Naive thymus-derived CD4-positive, alpha-beta T cell (primary cell): ENCODE data around the gene ATRX. TPM values are rescaled to one million over a fixed set of nuclear protein-coding genes. Genes with fewer than 3 reads are reported as not detected.

Source experiments
- ATAC-seq: fragments of 150-1000 bp; cut with Tn5 transposase; 2 replicates; pipeline ENCODE4 v1.10.0; 2021; ENCODE audit warnings: mild to moderate bottlenecking, moderate library complexity
- CTCF ChIA-PET: fragments of 350-600 bp; sonication (Branson Sonifier 250); formaldehyde crosslinking; loops from one replicate; lab custom pipeline; 2021; ENCODE audit warnings: antibody characterized with exemption; lab: Charles Lee
- POLR2A ChIA-PET: fragments of 350-600 bp; sonication (Branson Sonifier 250); formaldehyde crosslinking; loops from one replicate; lab custom pipeline; 2021; ENCODE audit warnings: antibody characterized with exemption, inconsistent platforms; lab: Charles Lee
- DNase-seq, 9 donors: peaks; one replicate each; pipeline versions ENCODE4 v3.0.0 to v3.0.0-alpha.2; 2020 to 2022; ENCODE audit warnings: mixed read lengths in 1 of 9
- H3K27ac ChIP-seq: one replicate; pipeline ENCODE4 v1.7.0; 2013; ENCODE audit warnings: mild to moderate bottlenecking, low read depth, low read length, moderate library complexity
- H3K27me3 ChIP-seq, 2 donors: one replicate each; pipeline ENCODE4 v1.7.0; 2013; ENCODE audit warnings: low read length in 2 of 2, mild to moderate bottlenecking in 2 of 2, moderate library complexity in 2 of 2; ENCODE audit not compliant: control insufficient read depth in 2 of 2, insufficient read depth in 2 of 2
- H3K36me3 ChIP-seq, 3 experiments: 1 replicate in 2 of 3; 2 replicates in 1 of 3; pipeline ENCODE4 v1.7.0; 2013; ENCODE audit warnings: low read length in 3 of 3, mild to moderate bottlenecking in 3 of 3, moderate library complexity in 1 of 3; ENCODE audit not compliant: insufficient read depth in 3 of 3, control insufficient read depth in 2 of 3
- H3K4me1 ChIP-seq, 2 donors: one replicate each; pipeline ENCODE4 v1.7.0; 2013; ENCODE audit warnings: low read length in 2 of 2, mild to moderate bottlenecking in 2 of 2, moderate library complexity in 1 of 2; ENCODE audit not compliant: control insufficient read depth in 2 of 2, insufficient read depth in 2 of 2
- H3K4me3 ChIP-seq: 2 replicates; pipeline ENCODE4 v1.7.0; 2013; ENCODE audit warnings: mild to moderate bottlenecking, low read length
- H3K9me3 ChIP-seq, 3 experiments: 1 replicate in 2 of 3; 2 replicates in 1 of 3; pipeline ENCODE4 v1.7.0; 2013; ENCODE audit warnings: low read length in 3 of 3; ENCODE audit not compliant: control insufficient read depth in 2 of 3
- H3K27ac Mint-ChIP-seq, 9 donors: one replicate each; pipeline ENCODE4 v1.8.0; 2020 to 2022; ENCODE audit warnings: mixed read lengths in 9 of 9, mild to moderate bottlenecking in 8 of 9, moderate library complexity in 5 of 9, inconsistent platforms in 2 of 9
- H3K27me3 Mint-ChIP-seq, 5 donors: one replicate each; pipeline ENCODE4 v1.8.0; 2021 to 2022; ENCODE audit warnings: mixed read lengths in 5 of 5, mild to moderate bottlenecking in 1 of 5
- H3K36me3 Mint-ChIP-seq, 5 donors: one replicate each; pipeline ENCODE4 v1.8.0; 2020 to 2022; ENCODE audit warnings: mixed read lengths in 5 of 5, mild to moderate bottlenecking in 3 of 5, inconsistent platforms in 1 of 5
- H3K4me1 Mint-ChIP-seq, 7 donors: one replicate each; pipeline ENCODE4 v1.8.0; 2020 to 2022; ENCODE audit warnings: mixed read lengths in 7 of 7, mild to moderate bottlenecking in 3 of 7, inconsistent platforms in 1 of 7
- H3K4me3 Mint-ChIP-seq, 10 donors: one replicate each; pipeline ENCODE4 v1.8.0; 2020 to 2022; ENCODE audit warnings: mild to moderate bottlenecking in 10 of 10, mixed read lengths in 10 of 10, moderate library complexity in 6 of 10, inconsistent platforms in 2 of 10
- H3K9me3 Mint-ChIP-seq, 11 donors: one replicate each; pipeline ENCODE4 v1.8.0; 2020 to 2022; ENCODE audit warnings: mixed read lengths in 11 of 11, mild to moderate bottlenecking in 4 of 11, inconsistent platforms in 1 of 11, moderate library complexity in 1 of 11
- intact Hi-C, 2 donors: fragments of 100-400 bp; cut with micrococcal nuclease; formaldehyde crosslinking; loops; one replicate each; pipeline ENCODE4 v1.15.1; 2023
- polyA plus RNA-seq, 2 donors: library from polyadenylated mRNA; unstranded; fragments of 300-500 nt; fragmentation: Illumina TruSeq; gene quantifications; one replicate each; pipeline ENCODE4 v1.2.3, GENCODE V29; 2021
- total RNA-seq, 6 experiments: library from RNA in 5 of 6; stranded (reverse) in 5 of 6; gene quantifications; 1 replicate in 5 of 6; 2 replicates in 1 of 6; pipeline ENCODE4 v1.2.3 and lab custom pipeline; 2021 to 2026

The ATRX gene
- total and polyA plus RNA-seq, 7 experiments from 2014 or later = 64.2 to 126 (median 111) TPM

DNA sequence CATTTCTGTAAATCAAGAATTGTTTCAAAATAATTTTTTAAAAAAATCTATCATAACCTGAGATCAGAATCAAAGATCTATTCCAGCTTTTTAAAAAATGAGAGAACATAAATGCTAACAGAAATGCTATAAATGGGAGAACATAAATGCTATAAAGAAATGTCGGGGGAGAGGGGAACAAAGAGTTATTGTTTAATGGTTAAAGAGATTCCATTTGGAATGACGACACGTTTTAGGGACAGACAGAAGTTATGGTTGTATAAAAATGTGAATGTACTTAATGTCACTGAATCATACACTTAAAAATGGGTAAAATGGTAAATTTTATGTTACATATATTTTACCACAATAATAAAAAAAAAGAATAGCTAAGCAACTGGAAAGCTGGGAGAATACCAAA, 127.1 kb downstream of the ATRX start:
- Histone ChIP-seq H3K9me3 (no peaks in the 10 kb centered on the region), H3K36me3 (peaks cover 0 to 5% (median 0%) of the 10 kb centered on the region in 3 experiments), H3K27ac (no peak overlapping the region), H3K4me1 (no peaks in the 10 kb centered on the region), H3K4me3 (no peak overlapping the region), H3K27me3 (no peaks in the 10 kb centered on the region)
- no peak for ATAC-seq
- Mint-ChIP-seq H3K36me3 (peaks cover 0 to 12% (median 4%) of the 10 kb centered on the region in 5 donors), H3K9me3 (peaks cover 0 to 2% (median 0%) of the 10 kb centered on the region in 11 donors), H3K27me3 (no peaks in the 10 kb centered on the region), H3K27ac (no peak overlapping the region), H3K4me3 (no peak overlapping the region), H3K4me1 (peaks cover 0 to 13% (median 0%) of the 10 kb centered on the region in 7 donors)
- intact Hi-C loops = no loop called here
- ChIA-PET CTCF (no interaction called here), POLR2A (no interaction called here)
- no peak for DNase-seq

DNA sequence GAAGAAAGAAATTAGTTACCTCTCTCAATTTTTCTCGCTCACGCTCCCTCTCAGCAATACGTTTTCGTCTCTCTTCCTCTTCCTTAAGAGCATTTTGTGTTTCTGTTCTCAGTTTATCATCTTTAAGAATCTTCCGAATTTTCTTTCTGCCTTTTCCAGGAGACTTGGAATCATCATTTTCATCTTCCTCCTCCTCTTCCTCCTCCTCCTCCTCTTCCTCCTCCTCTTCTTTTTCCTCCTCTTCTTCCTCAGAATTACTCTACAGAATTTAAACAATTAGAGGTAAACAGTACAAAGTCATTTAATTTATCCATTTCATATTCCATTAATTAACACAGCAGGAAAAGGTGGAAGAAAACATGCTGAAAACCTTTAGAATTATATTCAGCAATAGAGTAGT, 133.9 kb downstream of the ATRX start:
- Histone ChIP-seq H3K9me3 (no peaks in the 10 kb centered on the region), H3K36me3 (peaks cover 0 to 8% (median 0%) of the 10 kb centered on the region in 3 experiments), H3K27me3 (no peaks in the 10 kb centered on the region), H3K4me1 (no peaks in the 10 kb centered on the region), H3K4me3 (no peak overlapping the region), H3K27ac (no peak overlapping the region)
- Mint-ChIP-seq H3K9me3 (peaks cover 0 to 1% (median 0%) of the 10 kb centered on the region in 11 donors), H3K36me3 (peaks cover 0 to 26% (median 24%) of the 10 kb centered on the region in 5 donors), H3K27ac (no peak overlapping the region), H3K27me3 (no peaks in the 10 kb centered on the region), H3K4me1 (peaks cover 0 to 15% (median 9%) of the 10 kb centered on the region in 7 donors), H3K4me3 (no peak overlapping the region)
- intact Hi-C loops = no loop called here
- ChIA-PET CTCF (no interaction called here), POLR2A (no interaction called here)
- ATAC-seq (no peak), DNase-seq (no peak)

DNA sequence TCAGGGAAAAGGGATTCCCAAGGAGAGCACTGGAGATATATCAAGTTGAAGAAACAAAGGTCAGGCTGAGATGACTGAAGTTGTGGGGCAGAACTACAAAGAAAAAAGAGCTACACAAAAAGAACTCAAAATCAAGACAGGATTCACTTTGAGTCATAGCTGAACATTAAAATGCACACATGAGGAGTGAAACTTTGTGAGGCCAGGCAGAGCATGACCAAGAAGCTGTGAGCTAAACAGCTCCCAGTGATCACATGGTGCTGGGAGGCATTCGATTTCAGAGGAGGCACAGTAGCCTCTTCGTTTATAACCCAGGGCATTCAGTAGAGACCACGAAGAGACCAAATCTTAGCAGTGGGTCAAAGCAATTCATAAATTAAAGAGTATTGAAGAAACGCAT, 145.3 kb downstream of the ATRX start:
- H3K4me3 Mint-ChIP-seq = no peak overlapping the region
- ChIA-PET POLR2A (interaction anchor here (0.6 kb wide), 1 partner anchor 9 kb away, joined by 3 read pairs; no protein-coding TSS in a partner anchor), CTCF (no interaction called here)
- H3K27ac Mint-ChIP-seq = peak overlapping the region in 2 of 9 donors; percentile 66 to 72
- DNase-seq (no peak), ATAC-seq (no peak)
- no peaks in the 10 kb centered on the region for H3K27me3 Mint-ChIP-seq
- H3K9me3 Mint-ChIP-seq = peaks cover 0 to 8% (median 1%) of the 10 kb centered on the region in 11 donors
- H3K36me3 ChIP-seq = peaks cover 0 to 14% (median 11%) of the 10 kb centered on the region in 3 experiments
- H3K4me1 ChIP-seq = no peaks in the 10 kb centered on the region
- no peaks in the 10 kb centered on the region for H3K27me3 ChIP-seq
- no peak overlapping the region for H3K4me3 ChIP-seq
- peaks cover 4 to 52% (median 49%) of the 10 kb centered on the region in 5 donors for H3K36me3 Mint-ChIP-seq
- no peaks in the 10 kb centered on the region for H3K9me3 ChIP-seq
- H3K4me1 Mint-ChIP-seq = peaks cover 0 to 12% (median 6%) of the 10 kb centered on the region in 7 donors
- H3K27ac ChIP-seq = no peak overlapping the region
- intact Hi-C loops = no loop called here

DNA sequence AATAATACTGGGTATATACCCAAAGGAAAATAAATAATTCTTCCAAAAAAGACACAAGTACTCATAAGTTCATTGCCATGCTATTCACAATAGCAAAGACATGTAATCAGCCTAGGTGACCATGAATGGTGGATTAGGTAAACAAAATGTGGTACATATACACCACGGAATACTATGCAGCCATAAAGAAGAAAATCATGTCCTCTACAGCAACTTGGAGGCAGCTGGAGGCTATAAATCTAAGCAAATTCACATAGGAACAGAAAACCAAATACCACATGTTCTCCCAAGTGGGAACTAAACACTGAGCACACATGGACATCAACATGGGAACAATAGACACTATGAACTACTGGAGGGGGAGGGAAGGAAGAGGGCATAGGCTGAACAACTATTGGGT, 146.2 kb downstream of the ATRX start:
- Mint-ChIP-seq H3K27me3 (no peaks in the 10 kb centered on the region), H3K4me1 (peaks cover 0 to 11% (median 6%) of the 10 kb centered on the region in 7 donors), H3K4me3 (no peak overlapping the region), H3K36me3 (peaks cover 4 to 50% (median 45%) of the 10 kb centered on the region in 5 donors), H3K27ac (no peak overlapping the region), H3K9me3 (peaks cover 0 to 7% (median 0%) of the 10 kb centered on the region in 11 donors)
- no peak for ATAC-seq
- no peaks in the 10 kb centered on the region for H3K4me1 ChIP-seq
- intact Hi-C loops = no loop called here
- ChIA-PET CTCF (no interaction called here), POLR2A (no interaction called here)
- DNase-seq = no peak
- H3K36me3 ChIP-seq = peaks cover 0 to 12% (median 3%) of the 10 kb centered on the region in 3 experiments
- no peak overlapping the region for H3K27ac ChIP-seq
- H3K4me3 ChIP-seq = no peak overlapping the region
- H3K9me3 ChIP-seq = no peaks in the 10 kb centered on the region
- H3K27me3 ChIP-seq = no peaks in the 10 kb centered on the region

DNA sequence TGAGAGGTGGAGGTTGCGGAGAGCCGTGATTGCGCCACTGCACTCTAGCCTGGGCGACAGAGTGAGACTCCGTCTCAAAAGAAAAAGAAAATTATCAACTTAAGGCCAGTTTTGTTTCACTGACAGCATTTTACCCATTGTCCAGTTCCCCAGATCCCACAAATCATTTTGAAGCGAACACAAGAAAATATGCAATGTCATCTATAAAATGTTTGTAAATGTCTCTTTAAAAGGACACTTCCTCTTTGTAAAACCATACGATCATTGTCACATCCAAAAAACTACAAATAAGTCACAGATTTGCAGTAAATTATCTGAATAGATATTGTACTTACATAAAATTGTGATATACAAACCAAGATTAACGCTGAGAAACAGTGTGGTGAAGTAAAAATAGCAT, 147.6 kb downstream of the ATRX start:
- DNase-seq = no peak
- peaks cover 0 to 4% (median 0%) of the 10 kb centered on the region in 11 donors for H3K9me3 Mint-ChIP-seq
- peaks cover 0 to 9% (median 4%) of the 10 kb centered on the region in 7 donors for H3K4me1 Mint-ChIP-seq
- Histone ChIP-seq H3K27ac (no peak overlapping the region), H3K36me3 (peaks cover 0 to 12% (median 0%) of the 10 kb centered on the region in 3 experiments), H3K9me3 (no peaks in the 10 kb centered on the region), H3K27me3 (no peaks in the 10 kb centered on the region), H3K4me3 (no peak overlapping the region), H3K4me1 (no peaks in the 10 kb centered on the region)
- no peaks in the 10 kb centered on the region for H3K27me3 Mint-ChIP-seq
- ATAC-seq = no peak
- POLR2A ChIA-PET = no interaction called here
- peaks cover 9 to 48% (median 41%) of the 10 kb centered on the region in 5 donors for H3K36me3 Mint-ChIP-seq
- CTCF ChIA-PET = interaction anchor here (0.6 to 0.7 kb wide), 2 partner anchors 27 to 157 kb away, joined by 3 to 5 read pairs; no protein-coding TSS in a partner anchor
- intact Hi-C loops = no loop called here
- H3K4me3 Mint-ChIP-seq = no peak overlapping the region
- H3K27ac Mint-ChIP-seq = peak overlapping the region in 1 of 9 donors; percentile 45

DNA sequence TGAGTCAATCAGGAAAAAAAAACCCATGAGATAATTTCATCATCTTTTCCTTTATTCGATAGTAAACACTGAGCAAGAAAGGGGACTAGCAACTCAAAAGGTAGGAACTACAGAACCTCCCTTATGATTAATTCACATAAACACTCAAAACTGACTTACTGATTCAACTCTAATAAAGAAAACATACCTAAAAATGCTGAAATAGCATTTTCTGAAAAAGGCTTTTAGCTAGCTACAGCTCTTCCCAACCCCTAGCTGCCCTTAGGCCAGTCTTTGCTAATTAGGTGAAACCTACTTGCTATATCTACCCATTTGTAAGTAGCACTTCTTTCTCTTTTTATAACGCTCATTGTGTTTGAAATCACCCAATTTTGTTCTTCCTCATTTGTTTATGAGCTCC, 150.6 kb downstream of the ATRX start:
- intact Hi-C loops = no loop called here
- H3K4me1 Mint-ChIP-seq = peaks cover 0 to 6% (median 4%) of the 10 kb centered on the region in 7 donors
- ChIA-PET POLR2A (no interaction called here), CTCF (no interaction called here)
- no peaks in the 10 kb centered on the region for H3K27me3 ChIP-seq
- H3K27me3 Mint-ChIP-seq = no peaks in the 10 kb centered on the region
- no peaks in the 10 kb centered on the region for H3K4me1 ChIP-seq
- H3K36me3 Mint-ChIP-seq = peaks cover 5 to 35% (median 29%) of the 10 kb centered on the region in 5 donors
- H3K36me3 ChIP-seq = peaks cover 0 to 12% (median under 1%) of the 10 kb centered on the region in 3 experiments
- H3K4me3 ChIP-seq = no peak overlapping the region
- no peak for DNase-seq
- no peak for ATAC-seq
- H3K9me3 ChIP-seq = no peaks in the 10 kb centered on the region
- H3K27ac Mint-ChIP-seq = no peak overlapping the region
- no peaks in the 10 kb centered on the region for H3K9me3 Mint-ChIP-seq
- no peak overlapping the region for H3K27ac ChIP-seq
- no peak overlapping the region for H3K4me3 Mint-ChIP-seq
